Endothelial cell of umbilical vein (primary cell): ENCODE results near the gene MYH16.

Experiments
- EZH2 ChIP-seq: IDR thresholded peaks from 2 replicates; pipeline ENCODE4 v1.6.1; 2012; ENCODE audit warnings: borderline replicate concordance, low read depth, mild to moderate bottlenecking, moderate library complexity, low read length, inconsistent platforms; ENCODE audit not compliant: severe bottlenecking
- JUN ChIP-seq: IDR thresholded peaks from 2 replicates; pipeline ENCODE4 v1.6.1; 2011; ENCODE audit warnings: borderline replicate concordance, low read depth; ENCODE audit not compliant: insufficient read length, insufficient read depth
- POLR2A ChIP-seq: IDR thresholded peaks from 2 replicates; pipeline ENCODE4 v1.6.1; 2012; ENCODE audit warnings: low read depth, mild to moderate bottlenecking, control low read depth, low read length
- POLR2AphosphoS5 ChIP-seq: IDR thresholded peaks from 2 replicates; pipeline ENCODE4 v1.6.1; 2012; ENCODE audit warnings: low read depth, mild to moderate bottlenecking, control low read depth, low read length, moderate library complexity; ENCODE audit not compliant: insufficient read depth
- TF ChIP-seq, protein P1 (sequence below), 2 donors: IDR thresholded peaks; 1 replicate in 1 of 2; 2 replicates in 1 of 2; pipeline ENCODE4 v1.5.1; 2011; ENCODE audit warnings: low read length in 2 of 2, mild to moderate bottlenecking in 2 of 2, moderate library complexity in 2 of 2, control low read depth in 1 of 2, inconsistent platforms in 1 of 2, low read depth in 1 of 2; ENCODE audit not compliant: insufficient read depth in 1 of 2; ENCODE audit errors: extremely low read depth in 1 of 2
- TF ChIP-seq, protein P2 (sequence below): IDR thresholded peaks from 2 replicates; pipeline ENCODE4 v1.6.1; 2011; ENCODE audit not compliant: insufficient read depth, insufficient read length

DNA sequence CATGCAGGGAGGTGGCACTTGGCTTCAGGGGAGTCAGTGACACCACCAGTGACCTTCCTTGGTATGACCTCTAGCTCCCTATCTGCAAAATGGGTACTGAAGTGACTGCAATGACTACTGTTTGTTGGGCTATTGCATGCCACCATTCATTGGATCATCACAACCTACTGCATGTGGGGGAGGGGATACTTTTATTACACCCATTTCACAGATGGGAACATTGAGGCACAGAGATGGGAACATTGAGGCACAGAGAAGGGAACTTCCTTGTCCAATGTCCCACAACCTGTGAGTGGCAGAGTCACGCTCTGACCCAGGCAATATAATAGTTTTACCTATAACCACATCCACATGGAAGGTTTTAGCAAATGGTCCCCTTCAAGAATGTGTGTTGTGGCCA lies 12.2 kb upstream of the MYH16 start:
- TF ChIP-seq, protein P1, sequence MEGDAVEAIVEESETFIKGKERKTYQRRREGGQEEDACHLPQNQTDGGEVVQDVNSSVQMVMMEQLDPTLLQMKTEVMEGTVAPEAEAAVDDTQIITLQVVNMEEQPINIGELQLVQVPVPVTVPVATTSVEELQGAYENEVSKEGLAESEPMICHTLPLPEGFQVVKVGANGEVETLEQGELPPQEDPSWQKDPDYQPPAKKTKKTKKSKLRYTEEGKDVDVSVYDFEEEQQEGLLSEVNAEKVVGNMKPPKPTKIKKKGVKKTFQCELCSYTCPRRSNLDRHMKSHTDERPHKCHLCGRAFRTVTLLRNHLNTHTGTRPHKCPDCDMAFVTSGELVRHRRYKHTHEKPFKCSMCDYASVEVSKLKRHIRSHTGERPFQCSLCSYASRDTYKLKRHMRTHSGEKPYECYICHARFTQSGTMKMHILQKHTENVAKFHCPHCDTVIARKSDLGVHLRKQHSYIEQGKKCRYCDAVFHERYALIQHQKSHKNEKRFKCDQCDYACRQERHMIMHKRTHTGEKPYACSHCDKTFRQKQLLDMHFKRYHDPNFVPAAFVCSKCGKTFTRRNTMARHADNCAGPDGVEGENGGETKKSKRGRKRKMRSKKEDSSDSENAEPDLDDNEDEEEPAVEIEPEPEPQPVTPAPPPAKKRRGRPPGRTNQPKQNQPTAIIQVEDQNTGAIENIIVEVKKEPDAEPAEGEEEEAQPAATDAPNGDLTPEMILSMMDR (IDR thresholded peaks at IDR 0.05; ENCODE audit: extremely low read depth in 1 of 2, insufficient read depth in 1 of 2, low read depth in 1 of 2, low read length in 2 of 2): no peak
- TF ChIP-seq POLR2AphosphoS5 (no peak), EZH2 (no peak), POLR2A (no peak), JUN (no peak)
- TF ChIP-seq, protein P2, sequence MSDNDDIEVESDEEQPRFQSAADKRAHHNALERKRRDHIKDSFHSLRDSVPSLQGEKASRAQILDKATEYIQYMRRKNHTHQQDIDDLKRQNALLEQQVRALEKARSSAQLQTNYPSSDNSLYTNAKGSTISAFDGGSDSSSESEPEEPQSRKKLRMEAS: no peak
